GM12892 (cell line): ENCODE data around the gene RIOK3.

ENCODE experiments used
- POLR2A ChIP-seq: IDR thresholded peaks from 2 replicates; pipeline ENCODE4 v1.6.1; 2011; ENCODE audit warnings: low read depth, low read length, control low read depth
- TAF1 ChIP-seq: IDR thresholded peaks from 2 replicates; pipeline ENCODE4 v1.6.1; 2011; ENCODE audit warnings: low read depth, mild to moderate bottlenecking, control low read depth, low read length, borderline replicate concordance

DNA sequence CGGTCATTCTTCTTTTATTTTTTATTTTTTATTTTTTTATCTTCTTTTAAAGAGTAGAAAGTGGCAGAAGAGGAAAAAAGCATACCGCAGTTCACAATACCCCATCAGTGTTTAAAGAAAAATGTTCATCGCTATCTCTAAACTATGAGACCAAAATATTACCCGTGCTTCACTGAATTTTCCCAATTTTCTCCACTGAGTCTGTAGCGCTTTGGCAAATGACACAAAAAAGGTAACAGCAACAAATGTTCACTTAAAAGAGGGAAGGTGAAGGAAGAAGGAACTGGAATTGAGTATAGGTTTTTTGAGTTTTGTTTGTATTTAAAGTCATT lies 15.1 kb upstream of the RIOK3 start:
- TF ChIP-seq POLR2A (no peak), TAF1 (no peak)
